ENCODE measurements around the gene CDK5RAP1. TPM values are rescaled to one million over a fixed set of nuclear protein-coding genes. Genes with fewer than 3 reads are reported as not detected.
A peak's percentile ranks its signal among the peaks of the same experiment; 100 is the strongest.

Gene CDK5RAP1
- total and polyA plus RNA-seq, 4 donors, result 16.8 to 65.7 (median 23.6) TPM

DNA sequence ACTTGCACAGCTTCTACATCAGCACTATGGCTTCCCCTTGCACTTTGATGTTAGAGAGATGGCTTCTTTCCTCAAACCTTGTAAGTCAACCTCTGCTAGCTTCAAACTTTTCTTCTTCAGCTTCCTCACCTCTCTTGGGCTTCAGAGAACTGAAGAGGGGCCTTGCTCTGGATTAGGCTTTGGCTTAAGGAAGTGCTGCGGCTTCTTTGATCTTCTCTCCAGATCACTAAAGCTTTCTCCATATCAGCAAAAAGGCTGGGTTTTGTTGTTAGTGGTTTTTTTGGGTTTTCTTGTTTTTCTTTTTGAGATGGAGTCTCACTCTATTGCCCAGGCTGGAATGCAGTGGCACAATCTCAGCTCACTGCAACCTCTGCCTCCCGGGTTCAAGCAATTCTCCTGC is 24.0 kb downstream of the CDK5RAP1 start:
- H3K4me1 ChIP-seq (ENCODE audit: control insufficient read depth in 1 of 2, insufficient read depth in 2 of 2, low read length in 2 of 2), result no peaks in the 10 kb centered on the region
- H3K9me3 ChIP-seq (ENCODE audit: control insufficient read depth, low read length), result no peaks in the 10 kb centered on the region
- WGBS, 2 donors, result 96% methylated on average over 2 of the region's 2 CpGs
- H3K27me3 ChIP-seq (ENCODE audit: control insufficient read depth in 1 of 2, insufficient read depth in 2 of 2, low read length in 1 of 2), result no peaks in the 10 kb centered on the region
- intact Hi-C loops (cut with DNase I), result no loop called here
- no peak overlapping the region for H3K27ac ChIP-seq (ENCODE audit: low read depth in 1 of 2, low read length in 2 of 2)
- no peak overlapping the region for H3K4me3 ChIP-seq (ENCODE audit: low read length in 2 of 2)
- DNase-seq (no peak), ATAC-seq (ENCODE audit: low FRiP score) (no peak)
- H3K36me3 ChIP-seq (ENCODE audit: control insufficient read depth in 1 of 2, insufficient read depth in 2 of 2, low read length in 1 of 2), result peaks cover 5 to 6% of the 10 kb centered on the region in 2 donors

DNA sequence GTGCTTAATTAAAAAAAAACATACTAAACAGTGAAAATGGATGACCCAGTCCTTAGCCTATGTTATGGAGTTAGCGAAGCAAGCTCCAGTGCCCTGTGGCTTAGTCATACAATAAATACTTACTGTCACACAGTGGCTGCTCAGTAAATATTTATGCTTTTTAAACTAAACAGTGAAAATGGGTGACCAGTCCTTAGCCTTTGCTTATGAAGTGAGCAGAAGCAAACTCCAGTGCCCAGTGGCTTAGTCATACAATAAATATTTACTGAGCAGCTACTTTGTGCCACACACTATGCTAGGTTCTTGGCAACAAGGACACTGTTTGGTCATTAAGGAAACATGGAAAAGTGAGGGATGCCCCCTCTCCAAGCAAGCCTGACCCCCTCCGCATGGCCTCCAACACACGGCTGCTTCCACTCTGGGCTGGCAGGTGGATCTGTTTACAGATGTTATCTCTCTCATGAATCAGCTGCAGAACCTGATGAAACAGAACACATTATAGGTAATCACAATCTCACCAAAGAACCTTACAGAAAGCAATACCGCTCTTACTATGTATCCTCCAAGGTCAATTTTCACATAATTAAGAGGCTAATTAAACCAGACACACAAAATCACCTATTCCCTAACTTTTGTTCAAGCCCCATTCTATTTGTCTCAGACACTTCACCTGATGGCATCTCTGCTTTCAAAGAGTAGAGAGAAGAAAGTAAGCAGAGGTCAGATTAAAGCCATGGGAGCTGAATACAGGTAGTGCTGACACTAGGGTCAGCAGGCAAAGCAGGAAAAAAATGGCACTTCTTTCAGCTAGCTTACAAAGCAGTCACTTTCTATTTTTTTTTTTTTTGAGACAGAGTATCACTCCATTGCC is 27.3 kb downstream of the CDK5RAP1 start:
- peaks cover 6 to 10% of the 10 kb centered on the region in 2 donors for H3K36me3 ChIP-seq (ENCODE audit: control insufficient read depth in 1 of 2, insufficient read depth in 2 of 2, low read length in 1 of 2)
- DNase-seq, result no peak
- 91 to 93% methylated on average over 4 of the region's 4 CpGs for WGBS, 2 donors
- no peak overlapping the region for H3K4me3 ChIP-seq (ENCODE audit: low read length in 2 of 2)
- H3K27me3 ChIP-seq (ENCODE audit: control insufficient read depth in 1 of 2, insufficient read depth in 2 of 2, low read length in 1 of 2), result no peaks in the 10 kb centered on the region
- no peak for ATAC-seq (ENCODE audit: low FRiP score)
- no peaks in the 10 kb centered on the region for H3K4me1 ChIP-seq (ENCODE audit: control insufficient read depth in 1 of 2, insufficient read depth in 2 of 2, low read length in 2 of 2)
- intact Hi-C loops (cut with DNase I), result no loop called here
- H3K27ac ChIP-seq (ENCODE audit: low read depth in 1 of 2, low read length in 2 of 2), result no peak overlapping the region
- H3K9me3 ChIP-seq (ENCODE audit: control insufficient read depth, low read length), result no peaks in the 10 kb centered on the region

- H3K9me3 ChIP-seq (ENCODE audit: control insufficient read depth, low read length), result no peaks in the 10 kb centered on the region
- H3K27ac ChIP-seq (ENCODE audit: low read depth in 1 of 2, low read length in 2 of 2), result no peak overlapping the region
- intact Hi-C loops (cut with DNase I), result no loop called here
- no peaks in the 10 kb centered on the region for H3K4me1 ChIP-seq (ENCODE audit: control insufficient read depth in 1 of 2, insufficient read depth in 2 of 2, low read length in 2 of 2)
- DNase-seq (no peak), ATAC-seq (ENCODE audit: low FRiP score) (no peak)
- WGBS, 2 donors, result 87 to 88% methylated on average over 4 of the region's 4 CpGs
- no peak overlapping the region for H3K4me3 ChIP-seq (ENCODE audit: low read length in 2 of 2)
- H3K36me3 ChIP-seq (ENCODE audit: control insufficient read depth in 1 of 2, insufficient read depth in 2 of 2, low read length in 1 of 2), result peaks cover 4 to 9% of the 10 kb centered on the region in 2 donors
- no peaks in the 10 kb centered on the region for H3K27me3 ChIP-seq (ENCODE audit: control insufficient read depth in 1 of 2, insufficient read depth in 2 of 2, low read length in 1 of 2)
These were observed 28.3 kb downstream of the CDK5RAP1 start for GRCh38 chr20:33372993-33373441.

- Histone ChIP-seq H3K4me3 (ENCODE audit: low read length in 2 of 2) (no peak overlapping the region), H3K36me3 (ENCODE audit: control insufficient read depth in 1 of 2, insufficient read depth in 2 of 2, low read length in 1 of 2) (peaks cover 0 to 12% of the 10 kb centered on the region in 2 donors), H3K27ac (ENCODE audit: low read depth in 1 of 2, low read length in 2 of 2) (no peak overlapping the region), H3K4me1 (ENCODE audit: control insufficient read depth in 1 of 2, insufficient read depth in 2 of 2, low read length in 2 of 2) (no peaks in the 10 kb centered on the region), H3K27me3 (ENCODE audit: control insufficient read depth in 1 of 2, insufficient read depth in 2 of 2, low read length in 1 of 2) (no peaks in the 10 kb centered on the region), H3K9me3 (ENCODE audit: control insufficient read depth, low read length) (no peaks in the 10 kb centered on the region)
- intact Hi-C loops (cut with DNase I), result no loop called here
- DNase-seq, result no peak
- no peak for ATAC-seq (ENCODE audit: low FRiP score)
- WGBS, 2 donors, result 90 to 92% methylated on average over 8 of the region's 8 CpGs
These were observed 31.0 kb downstream of the CDK5RAP1 start for GRCh38 chr20:33370291-33370690.

DNA sequence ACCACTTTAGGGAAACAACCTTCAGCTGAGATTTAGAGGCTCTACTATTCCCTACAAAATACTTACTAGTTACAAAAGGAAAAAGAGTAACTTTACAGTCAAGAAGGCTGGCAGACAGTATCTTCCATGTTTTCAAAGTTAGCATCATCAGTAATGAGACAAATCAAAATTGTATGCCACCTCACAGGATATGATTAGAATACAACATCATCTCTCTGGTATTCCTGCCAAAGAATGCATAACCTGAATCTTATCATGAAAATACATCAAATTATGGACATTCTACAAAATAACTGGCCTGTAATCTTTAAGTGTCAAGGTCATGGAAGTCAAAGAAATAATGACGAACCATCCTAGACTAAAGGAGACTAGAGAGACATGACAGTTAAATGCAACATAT is 38.4 kb downstream of the CDK5RAP1 start:
- intact Hi-C loops (cut with DNase I), result no loop called here
- Histone ChIP-seq H3K27me3 (ENCODE audit: control insufficient read depth in 1 of 2, insufficient read depth in 2 of 2, low read length in 1 of 2) (no peaks in the 10 kb centered on the region), H3K36me3 (ENCODE audit: control insufficient read depth in 1 of 2, insufficient read depth in 2 of 2, low read length in 1 of 2) (peaks cover 8 to 10% of the 10 kb centered on the region in 2 donors), H3K4me1 (ENCODE audit: control insufficient read depth in 1 of 2, insufficient read depth in 2 of 2, low read length in 2 of 2) (no peaks in the 10 kb centered on the region), H3K27ac (ENCODE audit: low read depth in 1 of 2, low read length in 2 of 2) (no peak overlapping the region), H3K9me3 (ENCODE audit: control insufficient read depth, low read length) (no peaks in the 10 kb centered on the region), H3K4me3 (ENCODE audit: low read length in 2 of 2) (no peak overlapping the region)
- WGBS, 2 donors, result 77 to 86% methylated on average over 1 of the region's 1 CpG
- DNase-seq (no peak), ATAC-seq (ENCODE audit: low FRiP score) (no peak)

GRCh38 chr20:33359399-33360261 is 41.7 kb downstream of the CDK5RAP1 start:
- DNase-seq, result no peak
- no peaks in the 10 kb centered on the region for H3K27me3 ChIP-seq (ENCODE audit: control insufficient read depth in 1 of 2, insufficient read depth in 2 of 2, low read length in 1 of 2)
- H3K4me3 ChIP-seq (ENCODE audit: low read length in 2 of 2), result no peak overlapping the region
- no peaks in the 10 kb centered on the region for H3K9me3 ChIP-seq (ENCODE audit: control insufficient read depth, low read length)
- H3K4me1 ChIP-seq (ENCODE audit: control insufficient read depth in 1 of 2, insufficient read depth in 2 of 2, low read length in 2 of 2), result no peaks in the 10 kb centered on the region
- H3K27ac ChIP-seq (ENCODE audit: low read depth in 1 of 2, low read length in 2 of 2), result no peak overlapping the region
- 85% methylated on average over 8 of the region's 8 CpGs for WGBS, 2 donors
- peaks cover 6 to 12% of the 10 kb centered on the region in 2 donors for H3K36me3 ChIP-seq (ENCODE audit: control insufficient read depth in 1 of 2, insufficient read depth in 2 of 2, low read length in 1 of 2)
- intact Hi-C loops (cut with DNase I), result no loop called here
- no peak for ATAC-seq (ENCODE audit: low FRiP score)

- no peak for ATAC-seq (ENCODE audit: low FRiP score)
- Histone ChIP-seq H3K27me3 (ENCODE audit: control insufficient read depth in 1 of 2, insufficient read depth in 2 of 2, low read length in 1 of 2) (no peaks in the 10 kb centered on the region), H3K4me1 (ENCODE audit: control insufficient read depth in 1 of 2, insufficient read depth in 2 of 2, low read length in 2 of 2) (no peaks in the 10 kb centered on the region), H3K27ac (ENCODE audit: low read depth in 1 of 2, low read length in 2 of 2) (no peak overlapping the region), H3K36me3 (ENCODE audit: control insufficient read depth in 1 of 2, insufficient read depth in 2 of 2, low read length in 1 of 2) (peaks cover 3 to 4% of the 10 kb centered on the region in 2 donors), H3K4me3 (ENCODE audit: low read length in 2 of 2) (no peak overlapping the region), H3K9me3 (ENCODE audit: control insufficient read depth, low read length) (no peaks in the 10 kb centered on the region)
- WGBS, 2 donors, result 88% methylated on average over 4 of the region's 4 CpGs
- peak in 1 of 2 donors; percentile 50 for DNase-seq
- intact Hi-C loops (cut with DNase I), result no loop called here
These were observed 48.3 kb downstream of the CDK5RAP1 start for GRCh38 chr20:33353013-33353402.

DNA sequence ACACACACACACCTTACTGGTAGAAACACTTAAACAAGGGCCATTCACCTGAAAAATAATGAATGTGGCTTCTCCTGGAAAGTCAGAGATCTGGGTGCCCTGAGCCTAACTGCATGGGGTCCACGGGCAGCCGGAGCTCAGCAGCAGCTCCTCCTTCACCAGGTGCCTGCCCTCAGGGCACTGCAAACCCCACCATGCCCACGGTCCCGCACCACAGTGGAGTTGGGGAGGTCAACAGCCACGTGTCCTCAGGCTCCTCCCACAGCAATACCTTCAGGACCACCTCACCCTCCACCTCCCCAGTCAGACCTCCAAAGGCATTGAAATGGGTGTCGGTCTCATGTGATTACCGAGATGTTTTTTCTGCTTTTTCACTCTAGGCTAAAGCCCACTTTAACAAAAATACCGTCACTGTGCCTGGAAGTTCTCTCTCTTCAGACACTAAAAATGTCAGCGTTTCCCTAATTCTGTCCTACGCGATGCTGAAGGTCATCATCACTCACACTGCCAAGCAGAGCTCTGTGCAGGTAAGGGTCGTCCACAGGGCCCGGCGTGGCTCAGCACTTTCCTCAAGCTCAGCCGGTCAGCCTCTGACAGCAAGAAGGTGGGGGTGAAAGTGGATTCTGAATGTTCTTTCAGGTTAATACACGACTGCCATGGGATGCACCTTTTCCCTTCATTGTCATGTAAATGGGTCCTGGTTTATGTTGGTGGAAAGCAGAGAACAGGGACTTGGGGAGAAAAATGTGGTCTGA is 48.9 kb downstream of the CDK5RAP1 start:
- H3K4me1 ChIP-seq (ENCODE audit: control insufficient read depth in 1 of 2, insufficient read depth in 2 of 2, low read length in 2 of 2), result no peaks in the 10 kb centered on the region
- intact Hi-C loops (cut with DNase I), result no loop called here
- DNase-seq (peak in 1 of 2 donors; percentile 61), ATAC-seq (ENCODE audit: low FRiP score) (no peak)
- H3K27me3 ChIP-seq (ENCODE audit: control insufficient read depth in 1 of 2, insufficient read depth in 2 of 2, low read length in 1 of 2), result no peaks in the 10 kb centered on the region
- no peak overlapping the region for H3K4me3 ChIP-seq (ENCODE audit: low read length in 2 of 2)
- H3K36me3 ChIP-seq (ENCODE audit: control insufficient read depth in 1 of 2, insufficient read depth in 2 of 2, low read length in 1 of 2), result peaks cover 3 to 4% of the 10 kb centered on the region in 2 donors
- WGBS, 2 donors, result 77 to 81% methylated on average over 16 of the region's 16 CpGs
- H3K27ac ChIP-seq (ENCODE audit: low read depth in 1 of 2, low read length in 2 of 2), result no peak overlapping the region
- no peaks in the 10 kb centered on the region for H3K9me3 ChIP-seq (ENCODE audit: control insufficient read depth, low read length)
